HG02610 (cell line): ENCODE measurements around the gene ZNF860.
"Not testable (repeated sequence)": the region's sequence is repeated elsewhere in the genome, so short reads cannot be mapped to it uniquely, and the experiment has no call there.

ENCODE experiments used
- ATAC-seq: cut with Tn5 transposase; IDR thresholded peaks from one replicate; pipeline ENCODE4 v1.9.1; 2021; ENCODE audit warnings: mild to moderate bottlenecking, moderate library complexity; ENCODE audit not compliant: unreplicated experiment

ZNF860 gene

GRCh38 chr3:31995026-31995425 is 13.5 kb downstream of the ZNF860 start:
- not testable (repeated sequence) for ATAC-seq

- no peak for ATAC-seq
Measured at GRCh38 chr3:31996195-31996594, 14.6 kb downstream of the ZNF860 start.

DNA sequence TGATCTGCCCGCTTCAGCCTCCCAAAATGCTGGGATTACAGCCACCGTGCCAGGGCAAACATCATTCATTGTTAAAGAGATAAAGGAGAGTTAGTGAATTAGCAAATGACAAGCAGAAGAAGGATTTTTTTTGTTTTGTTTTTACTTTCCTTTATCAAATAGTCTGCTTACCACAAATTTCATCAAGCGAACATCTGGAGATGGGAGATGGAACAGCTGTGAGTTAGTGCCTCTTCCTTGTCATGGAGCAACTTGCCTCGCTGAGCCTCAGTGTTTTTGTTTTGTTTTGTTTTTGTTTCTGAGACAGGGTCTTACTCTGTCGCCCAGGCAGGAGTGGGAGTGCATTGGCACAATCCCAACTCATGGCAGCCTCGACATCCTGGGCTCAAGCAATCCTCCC is 15.9 kb downstream of the ZNF860 start:
- no peak for ATAC-seq

DNA sequence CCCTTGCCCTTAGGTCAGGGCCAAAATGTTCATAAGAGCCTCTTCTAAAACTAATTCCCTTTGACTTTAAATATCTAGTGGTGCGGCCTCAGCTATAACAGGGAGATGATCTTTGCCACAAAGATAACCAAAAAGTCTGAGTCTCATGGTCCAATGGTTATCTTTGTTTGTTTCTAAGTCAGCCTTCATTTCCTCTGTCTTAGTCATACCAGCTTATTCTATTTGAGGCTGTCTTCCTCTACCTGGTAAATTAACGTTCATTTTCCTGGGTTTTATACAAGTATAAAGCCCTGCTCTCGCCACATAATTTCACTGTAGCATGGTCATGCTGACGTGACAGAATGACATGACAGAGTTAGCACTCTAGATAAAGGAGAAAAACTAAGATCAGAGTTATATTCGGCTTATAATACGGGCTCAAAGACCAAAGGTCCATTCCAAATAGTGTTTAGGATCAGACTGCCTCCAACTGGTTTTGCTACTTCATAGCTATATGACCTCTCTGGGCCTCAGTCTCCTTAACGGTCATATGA is 18.4 kb downstream of the ZNF860 start:
- ATAC-seq = no peak

- no peak for ATAC-seq
Measured at GRCh38 chr3:32000877-32001276, 19.3 kb downstream of the ZNF860 start.

- ATAC-seq = no peak
Measured at GRCh38 chr3:32002561-32003368, 21.2 kb downstream of the ZNF860 start.

GRCh38 chr3:32003380-32003779 is 21.8 kb downstream of the ZNF860 start:
- ATAC-seq = no peak

GRCh38 chr3:32004113-32004765 is 22.7 kb downstream of the ZNF860 start:
- no peak for ATAC-seq

DNA sequence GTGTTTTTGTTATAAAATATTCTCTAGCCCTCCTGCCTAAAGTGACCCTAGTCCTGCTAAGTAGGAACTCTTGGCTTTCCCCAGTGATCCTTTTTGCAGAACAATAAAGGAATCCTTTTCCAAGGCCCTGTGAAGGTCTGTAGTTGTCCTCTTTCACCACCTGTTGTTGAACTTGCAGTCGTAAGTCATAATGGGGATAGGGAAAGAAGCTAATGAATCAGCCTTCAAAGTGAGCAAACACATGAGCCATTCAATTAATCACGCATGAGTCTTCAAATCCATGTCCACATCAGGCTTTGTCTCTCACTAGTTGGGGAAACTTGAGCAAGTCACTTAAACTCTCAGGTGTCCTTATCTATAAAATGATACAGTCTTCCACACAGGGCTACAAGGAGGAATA is 27.6 kb downstream of the ZNF860 start:
- ATAC-seq = no peak

DNA sequence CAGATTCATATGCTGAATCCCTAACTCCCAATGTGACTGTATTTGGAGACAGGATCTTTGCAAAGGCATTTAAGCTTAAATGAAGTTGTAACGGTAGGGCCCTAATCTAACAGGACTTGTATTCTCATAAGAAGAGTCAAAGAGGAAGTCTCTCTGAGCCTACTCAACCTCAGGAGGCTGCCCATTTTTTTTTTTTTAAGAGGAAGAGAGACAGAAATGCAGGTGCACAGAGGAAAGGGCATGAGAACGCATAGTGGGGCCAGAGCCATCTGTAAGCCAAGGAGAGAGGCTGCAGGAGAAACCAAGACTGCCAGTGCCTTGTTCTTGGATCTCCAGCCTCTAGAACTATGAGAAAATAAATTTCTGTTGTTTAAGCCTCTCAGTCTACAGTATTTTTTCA is 28.4 kb downstream of the ZNF860 start:
- ATAC-seq = no peak

DNA sequence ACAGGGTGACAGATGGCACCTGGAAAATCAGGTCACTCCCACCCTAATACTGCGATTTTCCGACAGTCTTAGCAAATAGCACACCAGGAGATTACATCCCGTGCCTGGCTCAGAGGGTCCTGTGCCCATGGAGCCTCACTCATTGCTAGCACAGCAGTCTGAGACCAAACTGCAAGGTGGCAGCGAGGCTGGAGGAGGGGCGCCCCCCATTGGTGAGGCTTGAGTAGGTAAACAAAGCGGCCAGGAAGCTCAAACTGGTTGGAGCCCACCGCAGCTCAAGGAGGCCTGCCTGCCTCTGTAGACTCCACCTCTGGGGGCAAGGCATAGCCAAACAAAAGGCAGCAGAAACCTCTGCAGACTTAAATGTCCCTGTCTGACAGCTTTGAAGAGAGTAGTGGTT is 29.1 kb downstream of the ZNF860 start:
- not testable (repeated sequence) for ATAC-seq

DNA sequence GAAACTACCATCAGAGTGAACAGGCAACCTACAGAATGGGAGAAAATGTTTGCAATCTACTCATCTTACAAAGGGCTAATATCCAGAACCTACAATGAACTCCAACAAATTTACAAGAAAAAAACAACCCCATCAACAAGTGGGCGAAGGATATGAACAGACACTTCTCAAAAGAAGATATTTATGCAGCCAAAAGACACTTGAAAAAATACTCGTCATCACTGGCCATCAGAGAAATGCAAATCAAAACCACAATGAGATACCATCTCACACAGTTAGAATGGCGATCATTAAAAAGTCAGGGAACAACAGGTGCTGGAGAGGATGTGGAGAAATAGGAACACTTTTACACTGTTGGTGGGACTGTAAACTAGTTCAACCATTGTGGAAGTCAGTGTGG is 34.1 kb downstream of the ZNF860 start:
- ATAC-seq = not testable (repeated sequence)

DNA sequence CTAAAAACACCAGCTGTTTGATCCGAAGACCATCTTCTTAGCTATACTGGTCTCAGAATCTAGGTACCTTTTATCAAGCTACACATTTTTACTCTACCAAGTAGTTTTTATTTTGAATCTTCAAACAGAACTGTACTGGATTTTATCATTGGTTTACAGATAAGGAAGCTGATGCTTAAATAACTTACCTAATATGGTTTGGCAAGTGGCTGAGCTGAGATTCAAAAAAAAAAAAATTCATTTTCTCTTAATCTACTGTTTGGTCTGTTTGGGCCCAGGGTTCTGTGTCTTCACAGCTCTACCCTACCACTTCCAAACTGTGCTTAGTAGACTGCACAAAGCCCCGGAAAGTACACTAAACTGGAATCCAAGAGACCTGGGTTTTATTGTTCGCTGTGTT is 35.7 kb downstream of the ZNF860 start:
- ATAC-seq = no peak

GRCh38 chr3:32018757-32019564 is 37.4 kb downstream of the ZNF860 start:
- ATAC-seq = peak; percentile 50

GRCh38 chr3:32021155-32021554 is 39.6 kb downstream of the ZNF860 start:
- ATAC-seq = no peak

DNA sequence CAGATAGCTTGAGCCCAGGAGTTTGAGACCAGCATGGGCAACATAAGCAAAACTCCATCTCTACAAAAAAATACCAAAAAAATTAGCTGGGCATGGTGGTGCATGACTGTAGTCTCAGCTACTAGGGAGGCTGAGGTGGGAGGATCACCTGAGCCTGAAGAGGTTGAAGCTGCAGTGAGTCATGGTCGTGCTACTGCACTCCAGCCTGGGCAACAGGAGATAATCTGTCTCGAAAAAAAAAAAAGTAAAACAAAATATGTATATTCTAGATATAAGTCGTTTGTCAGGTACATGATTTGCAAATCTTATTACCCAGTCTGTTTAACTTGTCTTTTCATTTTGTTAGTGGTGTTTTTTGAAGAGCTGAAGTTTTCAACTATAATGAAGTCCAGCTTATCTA is 40.2 kb downstream of the ZNF860 start:
- ATAC-seq = no peak

DNA sequence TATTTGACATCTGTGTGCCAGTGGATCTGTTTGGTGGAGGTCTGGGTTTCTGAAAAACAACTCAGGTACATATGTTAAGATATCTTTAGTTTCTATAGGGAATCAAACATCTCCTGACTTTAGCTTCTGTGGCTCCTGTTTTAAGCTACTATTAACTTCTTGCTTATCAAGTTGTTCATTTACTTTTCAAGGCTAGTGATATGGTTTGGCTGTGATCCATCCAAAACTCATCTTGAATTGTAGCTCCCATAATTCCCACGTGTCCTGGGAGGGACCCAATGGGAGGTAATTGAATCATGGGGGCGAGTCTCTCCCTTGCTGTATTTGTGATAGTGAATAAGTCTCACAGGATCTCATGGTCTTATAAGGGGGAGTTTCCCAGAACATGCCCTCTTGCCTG is 41.4 kb downstream of the ZNF860 start:
- ATAC-seq = no peak

DNA sequence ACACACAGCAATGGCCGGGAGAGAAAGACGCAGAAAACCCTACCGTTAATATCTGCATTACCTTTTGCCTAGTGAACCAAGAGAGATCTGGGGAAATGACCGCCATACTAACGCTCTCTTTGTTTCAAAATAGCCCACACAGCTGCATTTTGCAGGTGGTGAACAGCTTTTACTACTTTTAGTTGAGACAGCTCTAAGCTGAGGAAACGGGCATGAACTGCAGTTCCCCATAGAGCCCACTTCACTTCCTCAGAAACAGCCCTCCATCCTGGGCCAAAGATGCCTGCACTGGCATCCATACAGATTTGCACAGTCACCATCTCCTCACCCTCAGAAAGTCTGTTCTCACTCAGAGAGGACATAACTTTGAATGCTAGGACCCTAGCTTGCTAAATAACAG is 45.0 kb downstream of the ZNF860 start:
- ATAC-seq = no peak

DNA sequence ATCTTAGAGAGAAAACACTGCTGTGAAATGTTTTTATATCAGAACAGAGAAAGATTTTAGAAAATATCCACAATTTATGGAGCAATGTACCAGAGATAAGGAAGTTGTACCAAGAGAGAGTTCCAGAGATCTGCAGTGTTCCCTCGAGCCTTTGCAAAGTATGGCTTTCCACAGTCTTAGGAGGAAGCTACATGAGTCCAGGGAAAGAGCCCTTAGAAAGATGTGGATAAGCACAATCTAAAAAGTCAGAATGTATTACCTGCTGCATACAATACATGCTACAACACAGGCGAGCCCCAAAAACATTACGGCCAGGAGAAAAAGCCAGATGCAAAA is 56.4 kb downstream of the ZNF860 start:
- no peak for ATAC-seq

- no peak for ATAC-seq
Measured at GRCh38 chr3:32041316-32041715, 59.8 kb downstream of the ZNF860 start.
